Measurements from ENCODE around the gene TIMELESS. TPM values are rescaled to one million over a fixed set of nuclear protein-coding genes. Genes with fewer than 3 reads are reported as not detected.

Gene TIMELESS
- total and polyA plus RNA-seq, 4 donors: 5.1 to 17.6 (median 10.3) TPM

DNA sequence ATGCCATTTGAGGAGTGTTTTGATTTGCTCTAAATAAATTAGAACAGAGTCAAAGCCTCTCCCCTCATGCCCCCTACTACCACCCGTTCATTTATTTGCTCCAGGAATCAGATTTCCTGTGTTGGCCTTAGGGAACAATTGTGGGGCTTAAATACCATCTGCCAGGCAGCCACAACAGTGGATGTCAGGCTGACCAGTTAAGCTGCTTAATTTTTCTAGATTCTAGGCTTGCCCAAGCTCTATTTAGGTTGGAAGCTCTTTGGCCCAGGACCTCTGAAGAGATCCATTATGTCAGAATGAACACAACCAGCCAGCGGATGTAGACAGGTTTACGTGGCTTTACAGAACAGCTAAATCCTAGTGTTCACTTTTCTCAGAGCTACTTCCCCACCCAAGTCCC lies 1.0 kb upstream of the TIMELESS start:
- TF ChIP-seq, protein P1, sequence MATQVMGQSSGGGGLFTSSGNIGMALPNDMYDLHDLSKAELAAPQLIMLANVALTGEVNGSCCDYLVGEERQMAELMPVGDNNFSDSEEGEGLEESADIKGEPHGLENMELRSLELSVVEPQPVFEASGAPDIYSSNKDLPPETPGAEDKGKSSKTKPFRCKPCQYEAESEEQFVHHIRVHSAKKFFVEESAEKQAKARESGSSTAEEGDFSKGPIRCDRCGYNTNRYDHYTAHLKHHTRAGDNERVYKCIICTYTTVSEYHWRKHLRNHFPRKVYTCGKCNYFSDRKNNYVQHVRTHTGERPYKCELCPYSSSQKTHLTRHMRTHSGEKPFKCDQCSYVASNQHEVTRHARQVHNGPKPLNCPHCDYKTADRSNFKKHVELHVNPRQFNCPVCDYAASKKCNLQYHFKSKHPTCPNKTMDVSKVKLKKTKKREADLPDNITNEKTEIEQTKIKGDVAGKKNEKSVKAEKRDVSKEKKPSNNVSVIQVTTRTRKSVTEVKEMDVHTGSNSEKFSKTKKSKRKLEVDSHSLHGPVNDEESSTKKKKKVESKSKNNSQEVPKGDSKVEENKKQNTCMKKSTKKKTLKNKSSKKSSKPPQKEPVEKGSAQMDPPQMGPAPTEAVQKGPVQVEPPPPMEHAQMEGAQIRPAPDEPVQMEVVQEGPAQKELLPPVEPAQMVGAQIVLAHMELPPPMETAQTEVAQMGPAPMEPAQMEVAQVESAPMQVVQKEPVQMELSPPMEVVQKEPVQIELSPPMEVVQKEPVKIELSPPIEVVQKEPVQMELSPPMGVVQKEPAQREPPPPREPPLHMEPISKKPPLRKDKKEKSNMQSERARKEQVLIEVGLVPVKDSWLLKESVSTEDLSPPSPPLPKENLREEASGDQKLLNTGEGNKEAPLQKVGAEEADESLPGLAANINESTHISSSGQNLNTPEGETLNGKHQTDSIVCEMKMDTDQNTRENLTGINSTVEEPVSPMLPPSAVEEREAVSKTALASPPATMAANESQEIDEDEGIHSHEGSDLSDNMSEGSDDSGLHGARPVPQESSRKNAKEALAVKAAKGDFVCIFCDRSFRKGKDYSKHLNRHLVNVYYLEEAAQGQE (IDR thresholded peaks at IDR 0.05): no peak
- TF ChIP-seq FOXA2 (IDR thresholded peaks at IDR 0.05) (no peak), FOXA1 (IDR thresholded peaks at IDR 0.05) (no peak), TAF1 (conservative IDR thresholded peaks at IDR 0.05) (no peak), SP1 (IDR thresholded peaks at IDR 0.05) (no peak), EGR1 (IDR thresholded peaks at IDR 0.05; ENCODE audit: low read depth in 2 of 2) (no peak), JUND (IDR thresholded peaks at IDR 0.05) (no peak), RXRA (IDR thresholded peaks at IDR 0.05) (no peak), GABPA (IDR thresholded peaks at IDR 0.05 in 1 of 2, conservative IDR thresholded peaks at IDR 0.05 in 1 of 2) (no peak), YY1 (IDR thresholded peaks at IDR 0.05) (no peak), HNF4A (conservative IDR thresholded peaks at IDR 0.05) (no peak), RAD21 (IDR thresholded peaks at IDR 0.05) (no peak)
- TF ChIP-seq, protein P2, sequence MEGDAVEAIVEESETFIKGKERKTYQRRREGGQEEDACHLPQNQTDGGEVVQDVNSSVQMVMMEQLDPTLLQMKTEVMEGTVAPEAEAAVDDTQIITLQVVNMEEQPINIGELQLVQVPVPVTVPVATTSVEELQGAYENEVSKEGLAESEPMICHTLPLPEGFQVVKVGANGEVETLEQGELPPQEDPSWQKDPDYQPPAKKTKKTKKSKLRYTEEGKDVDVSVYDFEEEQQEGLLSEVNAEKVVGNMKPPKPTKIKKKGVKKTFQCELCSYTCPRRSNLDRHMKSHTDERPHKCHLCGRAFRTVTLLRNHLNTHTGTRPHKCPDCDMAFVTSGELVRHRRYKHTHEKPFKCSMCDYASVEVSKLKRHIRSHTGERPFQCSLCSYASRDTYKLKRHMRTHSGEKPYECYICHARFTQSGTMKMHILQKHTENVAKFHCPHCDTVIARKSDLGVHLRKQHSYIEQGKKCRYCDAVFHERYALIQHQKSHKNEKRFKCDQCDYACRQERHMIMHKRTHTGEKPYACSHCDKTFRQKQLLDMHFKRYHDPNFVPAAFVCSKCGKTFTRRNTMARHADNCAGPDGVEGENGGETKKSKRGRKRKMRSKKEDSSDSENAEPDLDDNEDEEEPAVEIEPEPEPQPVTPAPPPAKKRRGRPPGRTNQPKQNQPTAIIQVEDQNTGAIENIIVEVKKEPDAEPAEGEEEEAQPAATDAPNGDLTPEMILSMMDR (IDR thresholded peaks at IDR 0.05; ENCODE audit: low read depth, low read length, missing input control): no peak
- TF ChIP-seq, protein P3, sequence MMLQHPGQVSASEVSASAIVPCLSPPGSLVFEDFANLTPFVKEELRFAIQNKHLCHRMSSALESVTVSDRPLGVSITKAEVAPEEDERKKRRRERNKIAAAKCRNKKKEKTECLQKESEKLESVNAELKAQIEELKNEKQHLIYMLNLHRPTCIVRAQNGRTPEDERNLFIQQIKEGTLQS (IDR thresholded peaks at IDR 0.05): no peak
- TF ChIP-seq, protein P4, sequence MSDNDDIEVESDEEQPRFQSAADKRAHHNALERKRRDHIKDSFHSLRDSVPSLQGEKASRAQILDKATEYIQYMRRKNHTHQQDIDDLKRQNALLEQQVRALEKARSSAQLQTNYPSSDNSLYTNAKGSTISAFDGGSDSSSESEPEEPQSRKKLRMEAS (IDR thresholded peaks at IDR 0.05): no peak
- TF ChIP-seq, protein P5, sequence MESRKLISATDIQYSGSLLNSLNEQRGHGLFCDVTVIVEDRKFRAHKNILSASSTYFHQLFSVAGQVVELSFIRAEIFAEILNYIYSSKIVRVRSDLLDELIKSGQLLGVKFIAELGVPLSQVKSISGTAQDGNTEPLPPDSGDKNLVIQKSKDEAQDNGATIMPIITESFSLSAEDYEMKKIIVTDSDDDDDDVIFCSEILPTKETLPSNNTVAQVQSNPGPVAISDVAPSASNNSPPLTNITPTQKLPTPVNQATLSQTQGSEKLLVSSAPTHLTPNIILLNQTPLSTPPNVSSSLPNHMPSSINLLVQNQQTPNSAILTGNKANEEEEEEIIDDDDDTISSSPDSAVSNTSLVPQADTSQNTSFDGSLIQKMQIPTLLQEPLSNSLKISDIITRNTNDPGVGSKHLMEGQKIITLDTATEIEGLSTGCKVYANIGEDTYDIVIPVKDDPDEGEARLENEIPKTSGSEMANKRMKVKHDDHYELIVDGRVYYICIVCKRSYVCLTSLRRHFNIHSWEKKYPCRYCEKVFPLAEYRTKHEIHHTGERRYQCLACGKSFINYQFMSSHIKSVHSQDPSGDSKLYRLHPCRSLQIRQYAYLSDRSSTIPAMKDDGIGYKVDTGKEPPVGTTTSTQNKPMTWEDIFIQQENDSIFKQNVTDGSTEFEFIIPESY (IDR thresholded peaks at IDR 0.05): no peak
- Histone ChIP-seq H3K9ac (ENCODE audit: low read depth in 1 of 2, low read length in 2 of 2) (no peak overlapping the region), H3K27ac (ENCODE audit: low read depth in 1 of 2, low read length in 2 of 2) (no peak overlapping the region), H3K27me3 (ENCODE audit: control insufficient read depth in 4 of 4, insufficient read depth in 4 of 4, low read length in 3 of 4) (no peaks in the 10 kb centered on the region), H3K36me3 (ENCODE audit: control insufficient read depth in 4 of 4, insufficient read depth in 3 of 4, low read depth in 1 of 4, low read length in 3 of 4) (no peaks in the 10 kb centered on the region), H3K9me3 (ENCODE audit: control insufficient read depth in 4 of 4, low read length in 3 of 4) (no peaks in the 10 kb centered on the region), H3K4me1 (ENCODE audit: control insufficient read depth in 4 of 4, insufficient read depth in 4 of 4, low read length in 3 of 4) (peaks cover 0 to 4% (median 1%) of the 10 kb centered on the region in 4 donors), H3K4me3 (ENCODE audit: low read depth in 1 of 3, low read length in 3 of 3) (no peak overlapping the region)
- DNase-seq (ENCODE audit: low spot score): no peak
- 95% methylated on average over 3 of the region's 3 CpGs for WGBS

DNA sequence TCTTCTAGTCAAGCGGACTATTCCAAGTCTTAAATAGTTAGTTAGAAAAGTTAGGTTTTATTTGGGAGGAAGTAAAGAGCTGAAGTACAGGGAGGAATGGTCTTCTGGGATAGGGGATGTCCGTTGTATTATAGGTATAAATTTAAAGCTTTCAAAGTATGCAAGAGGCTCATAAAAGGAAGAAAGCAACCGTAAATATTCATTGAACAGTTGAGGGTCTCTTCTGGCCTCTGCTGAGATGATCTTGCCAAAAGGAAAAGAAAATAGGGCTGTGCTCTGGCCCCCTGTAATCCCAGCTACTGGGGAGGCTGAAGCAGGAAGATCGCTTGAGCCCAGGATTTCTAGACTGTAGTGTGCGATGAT lies 377 bp upstream of the TIMELESS start:
- H3K9ac ChIP-seq (ENCODE audit: low read depth in 1 of 2, low read length in 2 of 2): peak overlapping the region; percentile 68 to 92
- H3K4me3 ChIP-seq (ENCODE audit: low read depth in 1 of 3, low read length in 3 of 3): peak overlapping the region; percentile 82 to 97 (median 85)
- 41% methylated on average over 5 of the region's 5 CpGs for WGBS
- H3K27ac ChIP-seq (ENCODE audit: low read depth in 1 of 2, low read length in 2 of 2): peak overlapping the region; percentile 81 to 92
- DNase-seq (ENCODE audit: low spot score): no peak
- H3K9me3 ChIP-seq (ENCODE audit: control insufficient read depth in 4 of 4, low read length in 3 of 4): no peaks in the 10 kb centered on the region
- H3K27me3 ChIP-seq (ENCODE audit: control insufficient read depth in 4 of 4, insufficient read depth in 4 of 4, low read length in 3 of 4): no peaks in the 10 kb centered on the region
- H3K4me1 ChIP-seq (ENCODE audit: control insufficient read depth in 4 of 4, insufficient read depth in 4 of 4, low read length in 3 of 4): peaks cover 0 to 4% (median 1%) of the 10 kb centered on the region in 4 donors
- H3K36me3 ChIP-seq (ENCODE audit: control insufficient read depth in 4 of 4, insufficient read depth in 3 of 4, low read depth in 1 of 4, low read length in 3 of 4): no peaks in the 10 kb centered on the region
- TF ChIP-seq YY1 (IDR thresholded peaks at IDR 0.05) (no peak), HNF4G (IDR thresholded peaks at IDR 0.05) (no peak), NR2F2 (IDR thresholded peaks at IDR 0.05) (no peak), FOXA1 (IDR thresholded peaks at IDR 0.05) (no peak), TAF1 (conservative IDR thresholded peaks at IDR 0.05) (no peak), JUND (IDR thresholded peaks at IDR 0.05) (no peak)
- TF ChIP-seq, protein P3 (IDR thresholded peaks at IDR 0.05): no peak
- TF ChIP-seq, protein P5 (IDR thresholded peaks at IDR 0.05): no peak
- TF ChIP-seq, protein P1 (IDR thresholded peaks at IDR 0.05): no peak

All from liver (tissue), 9 donors.